DND-41 (cell line): Measurements from ENCODE around the gene PDE4C.

ENCODE experiments used
- ATAC-seq: fragments of 200-7000 bp; cut with Tn5 transposase; 3 replicates; pipeline ENCODE4 v1.9.1; 2021; ENCODE audit warnings: low read depth; ENCODE audit not compliant: insufficient read depth
- DNase-seq: peaks from one replicate; pipeline ENCODE4 v3.0.0-alpha.2; 2020
- H2AFZ ChIP-seq: 2 replicates; pipeline ENCODE4 v1.6.0; 2012; ENCODE audit warnings: low read depth, low read length
- H3K27ac ChIP-seq: 2 replicates; pipeline ENCODE4 v1.5.1; 2012; ENCODE audit warnings: low read length, inconsistent platforms
- H3K27me3 ChIP-seq: fragments of 200-600 bp; sonication (generic); 2 replicates; pipeline ENCODE4 v1.6.0; 2012; ENCODE audit warnings: low read length, mild to moderate bottlenecking, inconsistent platforms; ENCODE audit not compliant: insufficient read depth, poor library complexity
- H3K36me3 ChIP-seq: 2 replicates; pipeline ENCODE4 v1.5.1; 2012; ENCODE audit warnings: low read length, inconsistent platforms; ENCODE audit not compliant: insufficient read depth
- H3K4me1 ChIP-seq: 2 replicates; pipeline ENCODE4 v1.5.1; 2012; ENCODE audit warnings: mild to moderate bottlenecking, low read length; ENCODE audit not compliant: insufficient read depth
- H3K4me2 ChIP-seq: 2 replicates; pipeline ENCODE4 v1.6.0; 2012; ENCODE audit warnings: mild to moderate bottlenecking, moderate library complexity, low read length, inconsistent platforms; ENCODE audit not compliant: insufficient read depth
- H3K4me3 ChIP-seq, 2 experiments: fragments of 200-600 bp in 1 of 2; shearing (Covaris generic) in 1 of 2; 2 replicates each; pipeline ENCODE4 v1.5.1; 2012 to 2016; ENCODE audit warnings: inconsistent platforms in 2 of 2, low read length in 2 of 2, mild to moderate bottlenecking in 2 of 2, low read depth in 1 of 2, moderate library complexity in 1 of 2
- H3K79me2 ChIP-seq: 2 replicates; pipeline ENCODE4 v1.6.0; 2012; ENCODE audit warnings: low read length, inconsistent platforms; ENCODE audit not compliant: insufficient read depth
- H3K9ac ChIP-seq: 2 replicates; pipeline ENCODE4 v1.6.0; 2012; ENCODE audit warnings: low read depth, mild to moderate bottlenecking, inconsistent platforms, low read length, moderate library complexity
- H3K9me3 ChIP-seq: 2 replicates; pipeline ENCODE4 v1.5.1; 2012; ENCODE audit warnings: low read length, moderate library complexity, mild to moderate bottlenecking, inconsistent platforms; ENCODE audit not compliant: insufficient read depth, severe bottlenecking
- H4K20me1 ChIP-seq: 2 replicates; pipeline ENCODE4 v1.6.0; 2012; ENCODE audit warnings: low read length; ENCODE audit not compliant: insufficient read depth
- CTCF ChIP-seq: IDR thresholded peaks from 2 replicates; pipeline ENCODE4 v1.5.1; 2012; ENCODE audit warnings: borderline replicate concordance, low read length, moderate library complexity, mild to moderate bottlenecking; ENCODE audit not compliant: poor library complexity, severe bottlenecking; ENCODE audit errors: extremely low read depth
- EZH2 ChIP-seq: IDR thresholded peaks from 3 replicates; pipeline ENCODE4 v1.6.1; 2012; ENCODE audit warnings: borderline replicate concordance, low read depth, mild to moderate bottlenecking, moderate library complexity, low read length, inconsistent platforms; ENCODE audit not compliant: severe bottlenecking

Gene PDE4C

GRCh38 chr19:18253130-18253529 is 26.9 kb upstream of the PDE4C start:
- H3K9me3 ChIP-seq, result no peaks in the 10 kb centered on the region
- no peak overlapping the region for H3K4me3 ChIP-seq
- ATAC-seq, result no peak
- no peak for DNase-seq
- TF ChIP-seq EZH2, result no peak
- TF ChIP-seq CTCF, result no peak
- no peaks in the 10 kb centered on the region for H4K20me1 ChIP-seq
- H3K36me3 ChIP-seq, result no peaks in the 10 kb centered on the region
- H3K27me3 ChIP-seq, result no peaks in the 10 kb centered on the region
- no peaks in the 10 kb centered on the region for H3K79me2 ChIP-seq
- H2AFZ ChIP-seq, result no peak overlapping the region
- no peak overlapping the region for H3K27ac ChIP-seq
- no peak overlapping the region for H3K9ac ChIP-seq
- H3K4me1 ChIP-seq, result no peaks in the 10 kb centered on the region
- no peak overlapping the region for H3K4me2 ChIP-seq

GRCh38 chr19:18252370-18252717 is 26.1 kb upstream of the PDE4C start:
- DNase-seq (no peak), ATAC-seq (no peak)
- Histone ChIP-seq H3K27ac (no peak overlapping the region), H2AFZ (no peak overlapping the region), H3K4me2 (no peak overlapping the region), H4K20me1 (no peaks in the 10 kb centered on the region), H3K9ac (no peak overlapping the region), H3K79me2 (no peaks in the 10 kb centered on the region), H3K4me3 (no peak overlapping the region), H3K4me1 (no peaks in the 10 kb centered on the region), H3K9me3 (no peaks in the 10 kb centered on the region), H3K27me3 (no peaks in the 10 kb centered on the region), H3K36me3 (no peaks in the 10 kb centered on the region)
- TF ChIP-seq EZH2, result no peak
- no peak for TF ChIP-seq CTCF

- H3K27ac ChIP-seq, result no peak overlapping the region
- H3K27me3 ChIP-seq, result no peaks in the 10 kb centered on the region
- no peak overlapping the region for H3K9ac ChIP-seq
- no peaks in the 10 kb centered on the region for H4K20me1 ChIP-seq
- no peak overlapping the region for H3K4me3 ChIP-seq
- H3K4me1 ChIP-seq, result no peaks in the 10 kb centered on the region
- TF ChIP-seq EZH2, result no peak
- peak; percentile 100 for TF ChIP-seq CTCF
- no peak overlapping the region for H2AFZ ChIP-seq
- H3K4me2 ChIP-seq, result no peak overlapping the region
- no peaks in the 10 kb centered on the region for H3K9me3 ChIP-seq
- DNase-seq (peak; percentile 79), ATAC-seq (peak; percentile 91)
- no peaks in the 10 kb centered on the region for H3K36me3 ChIP-seq
- no peaks in the 10 kb centered on the region for H3K79me2 ChIP-seq
Measured at GRCh38 chr19:18251587-18252369, 25.5 kb upstream of the PDE4C start.

GRCh38 chr19:18249834-18250233 is 23.6 kb upstream of the PDE4C start:
- no peaks in the 10 kb centered on the region for H3K4me1 ChIP-seq
- no peaks in the 10 kb centered on the region for H3K36me3 ChIP-seq
- no peak overlapping the region for H3K9ac ChIP-seq
- no peaks in the 10 kb centered on the region for H3K27me3 ChIP-seq
- ATAC-seq, result no peak
- no peaks in the 10 kb centered on the region for H3K79me2 ChIP-seq
- no peaks in the 10 kb centered on the region for H3K9me3 ChIP-seq
- no peak overlapping the region for H3K27ac ChIP-seq
- DNase-seq, result no peak
- TF ChIP-seq CTCF (no peak), EZH2 (no peak)
- H2AFZ ChIP-seq, result no peak overlapping the region
- H3K4me2 ChIP-seq, result no peak overlapping the region
- no peak overlapping the region for H3K4me3 ChIP-seq
- H4K20me1 ChIP-seq, result no peaks in the 10 kb centered on the region
